Measurements from ENCODE around the gene BMAL1. TPM values are rescaled to one million over a fixed set of nuclear protein-coding genes. Genes with fewer than 3 reads are reported as not detected.

The BMAL1 gene
- total RNA-seq, 2 donors from 2014 or later = 3.7 to 7.2 TPM

DNA sequence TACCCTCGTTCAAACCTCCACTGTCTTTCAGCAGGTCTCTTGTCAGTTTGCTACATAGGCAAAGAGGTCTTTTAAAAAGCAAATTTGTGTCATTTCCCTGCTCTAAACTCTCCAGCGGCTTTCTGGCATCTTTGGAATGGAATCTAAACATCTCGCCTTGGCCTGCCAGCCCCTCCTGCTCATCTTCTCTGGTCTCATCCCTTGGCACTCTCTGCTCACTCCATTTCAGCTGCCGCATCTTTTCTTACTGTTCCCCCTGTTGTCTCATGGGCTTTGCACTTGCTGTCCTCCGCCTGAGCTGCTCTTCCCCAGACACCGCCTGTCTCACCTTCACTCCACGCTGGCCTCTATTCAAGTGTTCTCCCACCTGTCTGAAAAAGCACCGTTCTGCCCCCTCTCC, 46.6 kb downstream of the BMAL1 start:
- H3K4me3 Mint-ChIP-seq = no peak overlapping the region
- Histone ChIP-seq H3K9me3 (ENCODE audit: control insufficient read depth, low read length) (no peaks in the 10 kb centered on the region), H3K36me3 (ENCODE audit: control insufficient read depth, insufficient read depth, low read length) (no peaks in the 10 kb centered on the region), H3K9ac (ENCODE audit: extremely low read depth, low read length, poor library complexity, severe bottlenecking) (no peak overlapping the region), H3K27ac (ENCODE audit: low read depth, low read length) (no peak overlapping the region), H3K4me1 (ENCODE audit: control insufficient read depth, insufficient read depth, low read length) (no peaks in the 10 kb centered on the region), H3K27me3 (ENCODE audit: control insufficient read depth, insufficient read depth, low read length, poor library complexity, severe bottlenecking) (no peaks in the 10 kb centered on the region), H3K4me3 (ENCODE audit: low read length) (no peak overlapping the region)
- WGBS, 2 experiments (ENCODE audit: insufficient coverage in 1 of 2, insufficient read length in 1 of 2) = 85 to 93% methylated on average over 5 to 8 of the region's 8 CpGs
- no peaks in the 10 kb centered on the region for H3K36me3 Mint-ChIP-seq (ENCODE audit: low read depth)
- no peak overlapping the region for H3K27ac Mint-ChIP-seq
- DNase-seq = no peak
- H3K27me3 Mint-ChIP-seq (ENCODE audit: insufficient read depth) = no peaks in the 10 kb centered on the region
- H3K9me3 Mint-ChIP-seq = no peaks in the 10 kb centered on the region
- no peak for TF ChIP-seq CTCF (conservative IDR thresholded peaks at IDR 0.05)
- no peaks in the 10 kb centered on the region for H3K4me1 Mint-ChIP-seq

DNA sequence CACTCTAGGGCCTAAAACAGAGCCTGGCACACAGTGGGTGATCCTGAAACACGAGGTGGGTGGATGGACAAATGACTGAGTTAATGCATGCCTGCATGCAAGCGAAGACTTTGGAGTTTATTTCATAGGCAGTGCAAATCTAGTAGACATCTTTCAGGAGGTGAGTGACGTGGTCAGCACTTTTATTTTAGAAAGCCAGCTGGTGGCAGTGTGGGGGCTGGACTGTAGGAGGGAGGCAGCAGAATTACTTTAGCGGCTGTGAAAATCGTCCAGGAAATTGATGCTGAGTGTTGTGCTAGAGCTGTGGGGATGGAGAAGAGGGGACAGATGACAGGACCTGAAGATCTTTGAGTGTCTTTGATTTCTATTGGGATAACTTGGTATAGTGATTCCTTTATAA, 47.1 kb downstream of the BMAL1 start:
- Histone ChIP-seq H3K27me3 (ENCODE audit: control insufficient read depth, insufficient read depth, low read length, poor library complexity, severe bottlenecking) (no peaks in the 10 kb centered on the region), H3K9ac (ENCODE audit: extremely low read depth, low read length, poor library complexity, severe bottlenecking) (no peak overlapping the region), H3K36me3 (ENCODE audit: control insufficient read depth, insufficient read depth, low read length) (no peaks in the 10 kb centered on the region), H3K4me3 (ENCODE audit: low read length) (no peak overlapping the region), H3K9me3 (ENCODE audit: control insufficient read depth, low read length) (no peaks in the 10 kb centered on the region), H3K4me1 (ENCODE audit: control insufficient read depth, insufficient read depth, low read length) (no peaks in the 10 kb centered on the region), H3K27ac (ENCODE audit: low read depth, low read length) (no peak overlapping the region)
- TF ChIP-seq CTCF (conservative IDR thresholded peaks at IDR 0.05) = no peak
- 83 to 86% methylated on average over 4 to 5 of the region's 5 CpGs for WGBS, 2 experiments (ENCODE audit: insufficient coverage in 1 of 2, insufficient read length in 1 of 2)
- DNase-seq = no peak
- H3K36me3 Mint-ChIP-seq (ENCODE audit: low read depth) = no peaks in the 10 kb centered on the region
- H3K27me3 Mint-ChIP-seq (ENCODE audit: insufficient read depth) = no peaks in the 10 kb centered on the region
- no peaks in the 10 kb centered on the region for H3K4me1 Mint-ChIP-seq
- no peaks in the 10 kb centered on the region for H3K9me3 Mint-ChIP-seq
- H3K4me3 Mint-ChIP-seq = no peak overlapping the region
- no peak overlapping the region for H3K27ac Mint-ChIP-seq

- no peaks in the 10 kb centered on the region for H3K27me3 ChIP-seq (ENCODE audit: control insufficient read depth, insufficient read depth, low read length, poor library complexity, severe bottlenecking)
- H3K36me3 ChIP-seq (ENCODE audit: control insufficient read depth, insufficient read depth, low read length) = no peaks in the 10 kb centered on the region
- no peak for TF ChIP-seq CTCF (conservative IDR thresholded peaks at IDR 0.05)
- no peak overlapping the region for H3K27ac ChIP-seq (ENCODE audit: low read depth, low read length)
- no peak overlapping the region for H3K4me3 Mint-ChIP-seq
- H3K4me1 ChIP-seq (ENCODE audit: control insufficient read depth, insufficient read depth, low read length) = no peaks in the 10 kb centered on the region
- H3K4me1 Mint-ChIP-seq = no peaks in the 10 kb centered on the region
- no peaks in the 10 kb centered on the region for H3K9me3 Mint-ChIP-seq
- H3K9ac ChIP-seq (ENCODE audit: extremely low read depth, low read length, poor library complexity, severe bottlenecking) = no peak overlapping the region
- 97% methylated on average over 3 to 4 of the region's 4 CpGs for WGBS, 2 experiments (ENCODE audit: insufficient coverage in 1 of 2, insufficient read length in 1 of 2)
- no peak overlapping the region for H3K4me3 ChIP-seq (ENCODE audit: low read length)
- no peaks in the 10 kb centered on the region for H3K36me3 Mint-ChIP-seq (ENCODE audit: low read depth)
- no peak overlapping the region for H3K27ac Mint-ChIP-seq
- no peak for DNase-seq
- no peaks in the 10 kb centered on the region for H3K27me3 Mint-ChIP-seq (ENCODE audit: insufficient read depth)
- no peaks in the 10 kb centered on the region for H3K9me3 ChIP-seq (ENCODE audit: control insufficient read depth, low read length)
Measured at GRCh38 chr11:13327421-13327820, 49.8 kb downstream of the BMAL1 start.

All from endodermal cell (in vitro differentiated cells).